Activated CD4-positive, alpha-beta T cell treated with anti-CD3 and anti-CD28 coated beads, Interleukin-2, amount 10 ng/mL, durations not matched to agents 7 days and 5 days (primary cell): ENCODE data around the gene PLXNC1. TPM values are rescaled to one million over a fixed set of nuclear protein-coding genes. Genes with fewer than 3 reads are reported as not detected.

Experiments
- CTCF ChIA-PET: fragments of 350-600 bp; sonication (Branson Sonifier 250); formaldehyde crosslinking; loops from one replicate; lab custom pipeline; 2021; ENCODE audit warnings: antibody characterized with exemption; lab: Charles Lee
- POLR2A ChIA-PET: fragments of 350-600 bp; sonication (Branson Sonifier 250); formaldehyde crosslinking; loops from one replicate; lab custom pipeline; 2021; ENCODE audit warnings: antibody characterized with exemption; lab: Charles Lee
- DNase-seq: peaks from one replicate; pipeline ENCODE4 v3.0.0-alpha.2; 2020
- H3K27ac Mint-ChIP-seq: one replicate; pipeline ENCODE4 v1.8.0; 2021; ENCODE audit warnings: mild to moderate bottlenecking, moderate library complexity, mixed read lengths
- H3K27me3 Mint-ChIP-seq: one replicate; pipeline ENCODE4 v1.8.0; 2021; ENCODE audit warnings: mixed read lengths
- H3K36me3 Mint-ChIP-seq: one replicate; pipeline ENCODE4 v1.8.0; 2021; ENCODE audit warnings: low read depth, mixed read lengths
- H3K4me1 Mint-ChIP-seq: one replicate; pipeline ENCODE4 v1.8.0; 2021; ENCODE audit warnings: mixed read lengths
- H3K4me3 Mint-ChIP-seq: one replicate; pipeline ENCODE4 v1.8.0; 2021; ENCODE audit warnings: mild to moderate bottlenecking, moderate library complexity, mixed read lengths
- H3K9me3 Mint-ChIP-seq: one replicate; pipeline ENCODE4 v1.8.0; 2021; ENCODE audit warnings: mixed read lengths
- total RNA-seq, 2 experiments: library from RNA; stranded (reverse); gene quantifications; one replicate each; pipeline ENCODE4 v1.2.3, GENCODE V29; 2021

The PLXNC1 gene
- total RNA-seq, 2 experiments from 2014 or later, result 27.4 to 29.7 TPM

- CTCF ChIA-PET, result interaction anchor here (0.9 to 1.5 kb wide), 4 partner anchors 9 to 390 kb away, joined by 3 to 6 read pairs (median 4); no protein-coding TSS in a partner anchor
- peak; percentile 56 for DNase-seq
- Mint-ChIP-seq H3K27ac (no peak overlapping the region), H3K4me3 (no peak overlapping the region), H3K36me3 (no peaks in the 10 kb centered on the region), H3K9me3 (no peaks in the 10 kb centered on the region), H3K27me3 (peaks cover 14% of the 10 kb centered on the region), H3K4me1 (peaks cover 2% of the 10 kb centered on the region)
- POLR2A ChIA-PET, result no interaction called here
Measured at GRCh38 chr12:94140556-94140955, 7.8 kb upstream of the PLXNC1 start.

- DNase-seq, result no peak
- no peak overlapping the region for H3K27ac Mint-ChIP-seq
- CTCF ChIA-PET, result interaction anchor here (0.9 to 1.5 kb wide), 4 partner anchors 8 to 389 kb away, joined by 3 to 6 read pairs (median 4); no protein-coding TSS in a partner anchor
- H3K4me3 Mint-ChIP-seq, result no peak overlapping the region
- POLR2A ChIA-PET, result no interaction called here
- H3K36me3 Mint-ChIP-seq, result no peaks in the 10 kb centered on the region
- H3K27me3 Mint-ChIP-seq, result peaks cover 14% of the 10 kb centered on the region
- H3K4me1 Mint-ChIP-seq, result peaks cover 9% of the 10 kb centered on the region
- no peaks in the 10 kb centered on the region for H3K9me3 Mint-ChIP-seq
Measured at GRCh38 chr12:94141004-94141764, 7.2 kb upstream of the PLXNC1 start.

GRCh38 chr12:94141892-94142291, 6.5 kb upstream of the PLXNC1 start:
- DNase-seq, result no peak
- Mint-ChIP-seq H3K27me3 (peaks cover 20% of the 10 kb centered on the region), H3K9me3 (no peaks in the 10 kb centered on the region), H3K27ac (no peak overlapping the region), H3K4me3 (no peak overlapping the region), H3K4me1 (peaks cover 9% of the 10 kb centered on the region), H3K36me3 (no peaks in the 10 kb centered on the region)
- CTCF ChIA-PET, result interaction anchor here (0.7 to 1.5 kb wide), 3 partner anchors 8 to 1544 kb away, joined by 4 to 6 read pairs (median 4); no protein-coding TSS in a partner anchor
- POLR2A ChIA-PET, result no interaction called here

- Mint-ChIP-seq H3K4me3 (no peak overlapping the region), H3K27ac (no peak overlapping the region), H3K9me3 (no peaks in the 10 kb centered on the region), H3K36me3 (no peaks in the 10 kb centered on the region), H3K27me3 (peaks cover 28% of the 10 kb centered on the region), H3K4me1 (peaks cover 14% of the 10 kb centered on the region)
- ChIA-PET CTCF (interaction anchor here (1.0 kb wide), 1 partner anchor 391 kb away, joined by 5 read pairs; no protein-coding TSS in a partner anchor), POLR2A (no interaction called here)
- DNase-seq, result no peak
Measured at GRCh38 chr12:94143438-94143837, 4.9 kb upstream of the PLXNC1 start.

- H3K4me3 Mint-ChIP-seq, result no peak overlapping the region
- H3K9me3 Mint-ChIP-seq, result no peaks in the 10 kb centered on the region
- H3K27me3 Mint-ChIP-seq, result peaks cover 28% of the 10 kb centered on the region
- no peaks in the 10 kb centered on the region for H3K36me3 Mint-ChIP-seq
- no peak for DNase-seq
- ChIA-PET POLR2A (no interaction called here), CTCF (interaction anchor here (1.0 to 3.4 kb wide), 2 partner anchors 386 to 391 kb away, joined by 5 to 11 read pairs; no protein-coding TSS in a partner anchor)
- no peak overlapping the region for H3K27ac Mint-ChIP-seq
- H3K4me1 Mint-ChIP-seq, result peaks cover 14% of the 10 kb centered on the region
Measured at GRCh38 chr12:94143951-94144350, 4.4 kb upstream of the PLXNC1 start.

GRCh38 chr12:94144781-94145180, 3.6 kb upstream of the PLXNC1 start:
- no peak overlapping the region for H3K27ac Mint-ChIP-seq
- no peaks in the 10 kb centered on the region for H3K9me3 Mint-ChIP-seq
- DNase-seq, result no peak
- no peaks in the 10 kb centered on the region for H3K36me3 Mint-ChIP-seq
- peaks cover 14% of the 10 kb centered on the region for H3K4me1 Mint-ChIP-seq
- H3K27me3 Mint-ChIP-seq, result peaks cover 28% of the 10 kb centered on the region
- CTCF ChIA-PET, result interaction anchor here (3.4 kb wide), 1 partner anchor 385 kb away, joined by 11 read pairs; no protein-coding TSS in a partner anchor
- POLR2A ChIA-PET, result no interaction called here
- H3K4me3 Mint-ChIP-seq, result no peak overlapping the region

GRCh38 chr12:94145191-94145983, 3.0 kb upstream of the PLXNC1 start:
- H3K27me3 Mint-ChIP-seq, result peaks cover 28% of the 10 kb centered on the region
- ChIA-PET CTCF (interaction anchor here (0.7 to 3.4 kb wide), 2 partner anchors 245 to 384 kb away, joined by 4 to 11 read pairs; no protein-coding TSS in a partner anchor), POLR2A (no interaction called here)
- H3K4me1 Mint-ChIP-seq, result peaks cover 17% of the 10 kb centered on the region
- H3K27ac Mint-ChIP-seq, result no peak overlapping the region
- no peaks in the 10 kb centered on the region for H3K9me3 Mint-ChIP-seq
- H3K36me3 Mint-ChIP-seq, result peaks cover 2% of the 10 kb centered on the region
- no peak for DNase-seq
- H3K4me3 Mint-ChIP-seq, result no peak overlapping the region

- Mint-ChIP-seq H3K4me1 (peaks cover 25% of the 10 kb centered on the region), H3K27ac (no peak overlapping the region), H3K27me3 (peaks cover 28% of the 10 kb centered on the region), H3K4me3 (no peak overlapping the region), H3K36me3 (peaks cover 7% of the 10 kb centered on the region), H3K9me3 (no peaks in the 10 kb centered on the region)
- no peak for DNase-seq
- ChIA-PET CTCF (interaction anchor here (0.7 to 3.4 kb wide), 2 partner anchors 246 to 383 kb away, joined by 4 to 11 read pairs; no protein-coding TSS in a partner anchor), POLR2A (no interaction called here)
Measured at GRCh38 chr12:94146166-94146936, 2.0 kb upstream of the PLXNC1 start.

GRCh38 chr12:94147387-94147990, 888 bp upstream of the PLXNC1 start:
- H3K4me1 Mint-ChIP-seq, result peaks cover 36% of the 10 kb centered on the region
- H3K36me3 Mint-ChIP-seq, result peaks cover 7% of the 10 kb centered on the region
- H3K27ac Mint-ChIP-seq, result peak overlapping the region; percentile 71
- no peaks in the 10 kb centered on the region for H3K9me3 Mint-ChIP-seq
- no peak for DNase-seq
- CTCF ChIA-PET, result interaction anchor here (1.4 to 3.4 kb wide), 3 partner anchors 19 to 382 kb away, joined by 3 to 11 read pairs (median 5); no protein-coding TSS in a partner anchor
- POLR2A ChIA-PET, result interaction anchor here (0.5 kb wide), 1 partner anchor 1040 kb away, joined by 4 read pairs; no protein-coding TSS in a partner anchor
- H3K4me3 Mint-ChIP-seq, result peak overlapping the region; percentile 75
- H3K27me3 Mint-ChIP-seq, result peaks cover 29% of the 10 kb centered on the region

GRCh38 chr12:94148739-94149118, 352 bp downstream of the PLXNC1 start:
- H3K36me3 Mint-ChIP-seq, result peaks cover 19% of the 10 kb centered on the region
- H3K27me3 Mint-ChIP-seq, result peaks cover 23% of the 10 kb centered on the region
- no peak for DNase-seq
- H3K4me1 Mint-ChIP-seq, result peaks cover 47% of the 10 kb centered on the region
- H3K9me3 Mint-ChIP-seq, result no peaks in the 10 kb centered on the region
- no peak overlapping the region for H3K27ac Mint-ChIP-seq
- peak overlapping the region; percentile 75 for H3K4me3 Mint-ChIP-seq
- ChIA-PET POLR2A (no interaction called here), CTCF (interaction anchor here (0.6 to 1.9 kb wide), 6 partner anchors 8 to 156 kb away, joined by 3 to 7 read pairs (median 4); no protein-coding TSS in a partner anchor)

- peak overlapping the region; percentile 85 for H3K4me3 Mint-ChIP-seq
- POLR2A ChIA-PET, result no interaction called here
Measured at GRCh38 chr12:94149119-94149780, 873 bp downstream of the PLXNC1 start.

More at GRCh38 chr12:94149119-94149780, 873 bp downstream of the PLXNC1 start:
- Mint-ChIP-seq H3K9me3 (no peaks in the 10 kb centered on the region), H3K36me3 (peaks cover 22% of the 10 kb centered on the region), H3K27me3 (peaks cover 20% of the 10 kb centered on the region), H3K4me1 (peaks cover 47% of the 10 kb centered on the region), H3K27ac (peak overlapping the region; percentile 13)
- peak; percentile 45 for DNase-seq
- CTCF ChIA-PET, result interaction anchor here (0.6 to 1.9 kb wide), 6 partner anchors 8 to 155 kb away, joined by 3 to 7 read pairs (median 4); no protein-coding TSS in a partner anchor
